HG03139 (cell line): ENCODE measurements around the gene DHX8.
A peak's percentile ranks its signal among the peaks of the same experiment; 100 is the strongest.

Source experiments
- ATAC-seq: cut with Tn5 transposase; IDR thresholded peaks from one replicate; pipeline ENCODE4 v1.9.1; 2021; ENCODE audit not compliant: unreplicated experiment

DHX8 gene

GRCh38 chr17:43546319-43547188 is 62.8 kb downstream of the DHX8 start, which contains the start of gene ETV4:
Gene ETV4, minus strand, starts transcription at chr17:43546340. Its CDS starts 723 bp downstream, at chr17:43545617.
- ATAC-seq, result peak; percentile 82

- no peak for ATAC-seq
These were observed 63.4 kb downstream of the DHX8 start for GRCh38 chr17:43547189-43547550.

GRCh38 chr17:43547659-43548256 is 64.0 kb downstream of the DHX8 start:
- ATAC-seq, result no peak

GRCh38 chr17:43548689-43549379 is 65.1 kb downstream of the DHX8 start:
- no peak for ATAC-seq

- ATAC-seq, result no peak
These were observed 65.7 kb downstream of the DHX8 start for GRCh38 chr17:43549496-43549895.

- ATAC-seq, result no peak
These were observed 67.0 kb downstream of the DHX8 start for GRCh38 chr17:43550754-43551153.

GRCh38 chr17:43552229-43552837 is 68.6 kb downstream of the DHX8 start:
- no peak for ATAC-seq

- ATAC-seq, result no peak
These were observed 69.8 kb downstream of the DHX8 start for GRCh38 chr17:43553573-43553972.

- ATAC-seq, result no peak
These were observed 71.1 kb downstream of the DHX8 start for GRCh38 chr17:43554857-43555256.

- no peak for ATAC-seq
These were observed 72.5 kb downstream of the DHX8 start for GRCh38 chr17:43556292-43556691.

GRCh38 chr17:43558805-43559160 is 75.0 kb downstream of the DHX8 start:
- ATAC-seq, result no peak

GRCh38 chr17:43559161-43559816 is 75.5 kb downstream of the DHX8 start:
- ATAC-seq, result no peak

- no peak for ATAC-seq
These were observed 77.0 kb downstream of the DHX8 start for GRCh38 chr17:43560461-43561427.

- ATAC-seq, result no peak
These were observed 79.2 kb downstream of the DHX8 start for GRCh38 chr17:43562679-43563599.

- no peak for ATAC-seq
These were observed 80.1 kb downstream of the DHX8 start for GRCh38 chr17:43563600-43564594.

- no peak for ATAC-seq
These were observed 84.8 kb downstream of the DHX8 start for GRCh38 chr17:43568506-43569082.

- ATAC-seq, result no peak
These were observed 86.7 kb downstream of the DHX8 start for GRCh38 chr17:43570518-43570928.
